SK-MEL-5 (cell line): Measurements from ENCODE around the gene ZDHHC22. TPM values are rescaled to one million over a fixed set of nuclear protein-coding genes. Genes with fewer than 3 reads are reported as not detected.

Experiments
- DNase-seq: peaks from one replicate; pipeline ENCODE4 v3.0.0-alpha.2; 2016; ENCODE audit warnings: low read depth, low spot score
- in situ Hi-C: cut with HindIII; loops from 2 replicates; pipeline ENCODE4 v1.10.0; 2016; ENCODE audit warnings: low sequenced_read_pairs, high pct_unique_total_duplicates, low pct_unique_long_range_greater_than_20kb
- total RNA-seq: library from RNA; depleted of rRNA; stranded (reverse); fragments of >200 nt; shearing (Covaris generic); gene quantifications from 2 replicates; pipeline ENCODE4 v1.2.3, GENCODE V29; 2014

Gene ZDHHC22
- total RNA-seq, 1 experiment from 2014 or later = 0.13 TPM

GRCh38 chr14:77116172-77116817, 25.3 kb downstream of the ZDHHC22 start:
- in situ Hi-C loops = no loop called here
- DNase-seq = no peak

- no peak for DNase-seq
- in situ Hi-C loops = no loop called here
Measured at GRCh38 chr14:77114609-77115008, 27.0 kb downstream of the ZDHHC22 start.

- in situ Hi-C loops = no loop called here
- DNase-seq = no peak
Measured at GRCh38 chr14:77113644-77114043, 27.9 kb downstream of the ZDHHC22 start.

GRCh38 chr14:77111021-77111420, 30.6 kb downstream of the ZDHHC22 start:
- DNase-seq = no peak
- in situ Hi-C loops = no loop called here

GRCh38 chr14:77110286-77110685, 31.3 kb downstream of the ZDHHC22 start:
- in situ Hi-C loops = no loop called here
- no peak for DNase-seq

GRCh38 chr14:77109656-77110055, 31.9 kb downstream of the ZDHHC22 start:
- in situ Hi-C loops = no loop called here
- no peak for DNase-seq

- in situ Hi-C loops = no loop called here
- no peak for DNase-seq
Measured at GRCh38 chr14:77108753-77109152, 32.8 kb downstream of the ZDHHC22 start.

- in situ Hi-C loops = no loop called here
- no peak for DNase-seq
Measured at GRCh38 chr14:77107228-77107627, 34.4 kb downstream of the ZDHHC22 start.

- in situ Hi-C loops = no loop called here
- DNase-seq = no peak
Measured at GRCh38 chr14:77106666-77107065, 34.9 kb downstream of the ZDHHC22 start.

- peak; percentile 19 for DNase-seq
- in situ Hi-C loops = no loop called here
Measured at GRCh38 chr14:77105145-77105939, 36.2 kb downstream of the ZDHHC22 start.

- DNase-seq = no peak
- in situ Hi-C loops = no loop called here
Measured at GRCh38 chr14:77104393-77104792, 37.2 kb downstream of the ZDHHC22 start.

- DNase-seq = no peak
- in situ Hi-C loops = no loop called here
Measured at GRCh38 chr14:77103951-77104350, 37.6 kb downstream of the ZDHHC22 start.

- in situ Hi-C loops = no loop called here
- no peak for DNase-seq
Measured at GRCh38 chr14:77103475-77103874, 38.1 kb downstream of the ZDHHC22 start.

GRCh38 chr14:77102154-77102553, 39.4 kb downstream of the ZDHHC22 start:
- in situ Hi-C loops = no loop called here
- DNase-seq = no peak

- in situ Hi-C loops = no loop called here
- DNase-seq = no peak
Measured at GRCh38 chr14:77100961-77101360, 40.6 kb downstream of the ZDHHC22 start.

- peak; percentile 55 for DNase-seq
Measured at GRCh38 chr14:77099425-77100167, 42.0 kb downstream of the ZDHHC22 start.

GRCh38 chr14:77098529-77099353, 42.9 kb downstream of the ZDHHC22 start:
- in situ Hi-C loops = no loop called here
- DNase-seq = no peak

More at GRCh38 chr14:77099425-77100167, 42.0 kb downstream of the ZDHHC22 start:
- in situ Hi-C loops = no loop called here
